Activated CD4-positive, alpha-beta memory T cell treated with anti-CD3 and anti-CD28 coated beads for 36 hours (primary cell): ENCODE measurements around the gene KRTAP13-3. TPM values are rescaled to one million over a fixed set of nuclear protein-coding genes. Genes with fewer than 3 reads are reported as not detected.

Experiments used
- CTCF ChIA-PET: fragments of 350-600 bp; sonication (Branson Sonifier 250); formaldehyde crosslinking; loops from one replicate; lab custom pipeline; 2021; ENCODE audit warnings: antibody characterized with exemption, inconsistent platforms; lab: Charles Lee
- POLR2A ChIA-PET: fragments of 350-600 bp; sonication (Branson Sonifier 250); formaldehyde crosslinking; loops from one replicate; lab custom pipeline; 2021; ENCODE audit warnings: antibody characterized with exemption; lab: Charles Lee
- DNase-seq: peaks from one replicate; pipeline ENCODE4 v3.0.0-alpha.2; 2020
- H3K27ac Mint-ChIP-seq: one replicate; pipeline ENCODE4 v1.8.0; 2021; ENCODE audit warnings: mixed read lengths
- H3K27me3 Mint-ChIP-seq: one replicate; pipeline ENCODE4 v1.8.0; 2021; ENCODE audit warnings: mixed read lengths
- H3K36me3 Mint-ChIP-seq: one replicate; pipeline ENCODE4 v1.8.0; 2021; ENCODE audit warnings: mixed read lengths
- H3K4me1 Mint-ChIP-seq: one replicate; pipeline ENCODE4 v1.8.0; 2021; ENCODE audit warnings: low read depth, mixed read lengths
- H3K4me3 Mint-ChIP-seq: one replicate; pipeline ENCODE4 v1.8.0; 2021; ENCODE audit warnings: mild to moderate bottlenecking, mixed read lengths
- H3K9me3 Mint-ChIP-seq: one replicate; pipeline ENCODE4 v1.8.0; 2021; ENCODE audit warnings: mixed read lengths
- intact Hi-C: fragments of 100-400 bp; cut with micrococcal nuclease; formaldehyde crosslinking; loops from one replicate; pipeline ENCODE4 v1.15.1; 2023
- total RNA-seq, 2 experiments: library from RNA; stranded (reverse); gene quantifications; one replicate each; pipeline ENCODE4 v1.2.3, GENCODE V29; 2021

Gene KRTAP13-3, protein sequence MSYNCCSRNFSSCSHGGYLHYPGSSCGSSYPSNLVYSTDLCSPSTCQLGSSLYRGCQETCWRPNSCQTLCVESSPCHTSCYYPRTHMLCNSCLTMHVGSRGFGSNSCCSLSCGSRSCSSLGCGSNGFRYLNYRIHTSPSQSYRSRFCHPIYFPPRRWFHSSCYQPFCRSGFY
- not detected for total RNA-seq

DNA sequence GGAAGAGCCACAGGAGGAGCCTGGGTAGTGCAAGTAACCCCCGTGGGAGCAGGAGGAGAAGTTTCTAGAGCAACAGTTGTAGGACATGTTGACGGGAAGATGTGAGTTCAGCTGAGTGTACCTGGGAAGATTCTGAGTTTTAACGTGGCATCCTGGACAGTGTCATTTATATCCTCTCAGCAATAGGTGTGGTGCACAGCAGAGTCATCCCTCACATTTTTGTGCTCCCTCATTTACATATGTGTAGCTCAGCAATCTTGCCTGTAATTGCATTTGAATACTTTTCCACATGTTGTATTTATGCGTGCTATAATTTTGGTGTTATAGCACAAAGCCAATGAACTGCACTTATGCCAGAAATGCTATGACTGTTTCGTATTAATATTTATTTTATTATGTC lies at the start of gene KRTAP13-3:
KRTAP13-3 (minus strand) TSS at position 101 of the 400 bp plus-strand sequence; CDS start at position 87, 14 bp downstream.
- Mint-ChIP-seq H3K9me3 (no peaks in the 10 kb centered on the region), H3K27me3 (no peaks in the 10 kb centered on the region), H3K4me3 (no peak within 1 kb of the TSS), H3K27ac (no peak within 1 kb of the TSS), H3K4me1 (no peaks in the 10 kb centered on the region), H3K36me3 (no peaks in the 10 kb centered on the region)
- intact Hi-C loops: no loop called here
- ChIA-PET CTCF (interaction anchor here (1.0 kb wide), 1 partner anchor 8 kb away, joined by 4 read pairs; no protein-coding TSS in a partner anchor), POLR2A (no interaction called here)
- DNase-seq: no peak

DNA sequence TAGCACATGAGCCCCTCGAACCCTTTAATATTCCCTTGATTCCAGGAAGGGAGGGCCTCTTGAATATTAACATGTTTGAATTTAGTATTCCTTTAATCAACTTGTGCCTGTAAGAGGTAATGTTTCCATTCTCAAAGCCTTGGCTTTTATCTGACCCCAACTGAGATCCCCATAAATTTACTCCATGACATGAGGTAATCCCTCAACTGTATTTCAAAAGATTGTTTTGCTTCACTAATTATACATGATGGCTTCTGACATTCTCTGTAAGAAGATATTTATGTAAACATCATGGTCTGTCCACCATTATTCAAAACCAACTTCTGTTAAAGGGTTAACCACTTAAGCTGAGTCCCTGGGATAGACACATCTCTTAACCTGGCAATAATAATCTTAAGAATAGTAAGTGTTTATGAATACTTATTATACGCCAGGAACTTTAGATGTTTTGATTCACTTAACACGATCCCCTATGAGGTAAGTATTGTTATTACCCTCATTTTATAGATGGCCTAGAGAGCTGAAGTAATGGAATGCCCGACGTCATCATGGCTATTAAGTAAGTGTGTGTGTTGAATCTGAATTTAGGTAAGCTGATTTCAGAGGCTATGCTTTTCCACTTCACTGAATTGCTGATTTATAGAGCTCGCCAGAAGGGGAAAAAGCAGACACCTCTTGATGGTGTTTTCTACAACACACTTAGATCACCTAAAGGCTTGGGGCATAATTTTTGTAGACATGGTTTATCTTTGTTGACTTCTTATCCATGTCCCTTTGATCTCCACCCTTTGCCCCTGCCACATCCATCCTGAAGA lies 43.4 kb upstream of the KRTAP13-3 start:
- Mint-ChIP-seq H3K9me3 (no peaks in the 10 kb centered on the region), H3K27ac (no peak overlapping the region), H3K4me3 (no peak overlapping the region), H3K36me3 (no peaks in the 10 kb centered on the region), H3K4me1 (no peaks in the 10 kb centered on the region), H3K27me3 (peaks cover 1% of the 10 kb centered on the region)
- no peak for DNase-seq
- intact Hi-C loops: no loop called here
- POLR2A ChIA-PET: no interaction called here
- CTCF ChIA-PET: no interaction called here

DNA sequence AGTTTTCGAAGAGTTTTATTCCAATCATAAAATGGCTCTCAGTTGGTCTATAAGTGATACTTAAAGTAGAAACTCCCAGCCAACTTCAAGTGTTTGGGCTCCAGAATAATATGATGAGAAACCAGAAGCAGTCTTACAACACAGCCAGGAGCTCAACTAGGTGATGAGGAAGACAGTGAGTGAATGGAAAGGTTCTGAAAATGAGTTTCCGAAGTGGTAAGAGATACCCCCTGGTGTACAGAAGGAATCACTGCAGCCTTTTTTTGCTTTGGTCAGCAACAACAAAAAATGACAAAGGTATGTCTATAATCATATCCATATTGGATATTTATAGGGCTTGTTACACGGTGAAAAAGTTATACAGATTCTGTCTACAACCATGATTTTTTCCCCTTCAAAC lies 38.0 kb upstream of the KRTAP13-3 start:
- ChIA-PET CTCF (no interaction called here), POLR2A (no interaction called here)
- peaks cover 2% of the 10 kb centered on the region for H3K9me3 Mint-ChIP-seq
- no peak overlapping the region for H3K4me3 Mint-ChIP-seq
- H3K36me3 Mint-ChIP-seq: no peaks in the 10 kb centered on the region
- intact Hi-C loops: no loop called here
- no peak for DNase-seq
- H3K27me3 Mint-ChIP-seq: no peaks in the 10 kb centered on the region
- no peak overlapping the region for H3K27ac Mint-ChIP-seq
- H3K4me1 Mint-ChIP-seq: no peaks in the 10 kb centered on the region

DNA sequence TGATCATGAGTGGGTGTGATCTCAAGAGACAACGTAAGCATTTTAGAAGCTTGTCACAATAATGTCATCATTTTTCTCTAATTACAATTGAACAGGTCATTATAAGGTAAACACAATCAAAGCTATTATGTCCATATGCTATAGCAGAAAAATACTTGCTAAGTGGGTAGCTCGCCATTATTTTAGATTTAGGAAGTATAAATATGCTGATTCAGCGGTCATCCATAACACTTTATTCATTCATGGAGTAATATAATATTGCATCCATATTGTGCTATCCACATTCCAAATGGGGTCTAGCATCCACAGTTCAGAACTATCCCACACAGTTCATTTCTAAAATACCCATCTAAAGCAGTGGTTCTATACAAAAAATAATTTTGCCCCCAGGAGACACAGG lies 22.8 kb upstream of the KRTAP13-3 start:
- no peak for DNase-seq
- Mint-ChIP-seq H3K9me3 (no peaks in the 10 kb centered on the region), H3K36me3 (no peaks in the 10 kb centered on the region), H3K4me3 (no peak overlapping the region), H3K27me3 (peaks cover 2% of the 10 kb centered on the region), H3K4me1 (no peaks in the 10 kb centered on the region), H3K27ac (no peak overlapping the region)
- ChIA-PET POLR2A (no interaction called here), CTCF (interaction anchor here (1.6 kb wide), 1 partner anchor 15 kb away, joined by 4 read pairs; no protein-coding TSS in a partner anchor)
- intact Hi-C loops: no loop called here

- Mint-ChIP-seq H3K27ac (no peak overlapping the region), H3K4me1 (no peaks in the 10 kb centered on the region), H3K9me3 (no peaks in the 10 kb centered on the region), H3K27me3 (peaks cover 2% of the 10 kb centered on the region), H3K36me3 (no peaks in the 10 kb centered on the region), H3K4me3 (no peak overlapping the region)
- intact Hi-C loops: no loop called here
- POLR2A ChIA-PET: no interaction called here
- DNase-seq: no peak
- CTCF ChIA-PET: no interaction called here
Measured at GRCh38 chr21:30447056-30447455, 21.3 kb upstream of the KRTAP13-3 start.

GRCh38 chr21:30444204-30444603 lies 18.5 kb upstream of the KRTAP13-3 start:
- Mint-ChIP-seq H3K27me3 (peaks cover 2% of the 10 kb centered on the region), H3K9me3 (no peaks in the 10 kb centered on the region), H3K4me3 (no peak overlapping the region), H3K4me1 (no peaks in the 10 kb centered on the region), H3K27ac (no peak overlapping the region), H3K36me3 (no peaks in the 10 kb centered on the region)
- ChIA-PET POLR2A (no interaction called here), CTCF (no interaction called here)
- DNase-seq: no peak
- intact Hi-C loops: no loop called here

DNA sequence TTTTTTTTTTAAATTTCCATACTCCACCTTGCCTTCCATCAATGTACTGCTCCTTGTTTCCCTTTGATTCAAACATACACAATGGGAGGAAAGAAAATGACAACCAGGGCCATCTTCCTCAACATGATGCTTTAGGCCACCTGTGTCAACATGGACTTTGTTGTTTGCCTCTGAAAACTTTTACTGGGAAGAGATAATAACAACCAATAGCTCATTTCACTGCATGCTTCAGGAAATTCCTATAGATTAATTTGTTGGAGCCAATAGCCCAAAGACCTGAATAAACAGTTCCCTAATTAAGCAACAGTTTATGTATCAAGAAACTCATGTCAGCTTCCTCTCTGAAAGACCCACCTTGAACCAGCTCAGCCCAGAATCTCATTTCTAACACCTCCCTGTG lies 17.5 kb upstream of the KRTAP13-3 start:
- ChIA-PET CTCF (no interaction called here), POLR2A (no interaction called here)
- intact Hi-C loops: no loop called here
- H3K27ac Mint-ChIP-seq: no peak overlapping the region
- H3K36me3 Mint-ChIP-seq: no peaks in the 10 kb centered on the region
- no peak for DNase-seq
- H3K27me3 Mint-ChIP-seq: peaks cover 2% of the 10 kb centered on the region
- H3K4me1 Mint-ChIP-seq: no peaks in the 10 kb centered on the region
- H3K9me3 Mint-ChIP-seq: no peaks in the 10 kb centered on the region
- no peak overlapping the region for H3K4me3 Mint-ChIP-seq

DNA sequence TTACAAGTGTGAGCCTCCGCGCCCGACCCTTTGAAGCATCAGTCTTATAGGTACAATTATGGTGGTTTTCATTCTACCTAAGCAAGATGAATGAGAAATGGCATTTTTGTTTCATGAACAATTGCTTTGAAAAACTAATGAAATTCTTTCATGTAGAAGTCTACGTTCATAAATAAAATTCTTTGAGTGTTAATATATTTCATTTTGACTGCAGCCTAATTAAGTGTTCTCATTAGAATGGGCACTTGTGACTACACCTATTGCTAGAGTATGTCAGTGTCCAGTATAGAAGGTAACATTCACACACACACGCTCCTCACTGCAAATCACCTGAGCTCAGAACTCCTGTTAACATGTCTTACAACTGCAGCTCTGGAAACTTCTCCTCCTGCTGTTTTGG lies 14.2 kb upstream of the KRTAP13-3 start, which contains the start of gene KRTAP15-1:
KRTAP15-1 (plus strand) TSS at position 301 of the 400 bp plus-strand sequence; CDS start at position 354, 53 bp downstream.
- Mint-ChIP-seq H3K4me1 (no peaks in the 10 kb centered on the region), H3K27me3 (no peaks in the 10 kb centered on the region), H3K36me3 (no peaks in the 10 kb centered on the region), H3K9me3 (no peaks in the 10 kb centered on the region), H3K4me3 (no peak within 1 kb of the TSS), H3K27ac (no peak within 1 kb of the TSS)
- intact Hi-C loops: no loop called here
- no peak for DNase-seq
- ChIA-PET CTCF (no interaction called here), POLR2A (no interaction called here)

DNA sequence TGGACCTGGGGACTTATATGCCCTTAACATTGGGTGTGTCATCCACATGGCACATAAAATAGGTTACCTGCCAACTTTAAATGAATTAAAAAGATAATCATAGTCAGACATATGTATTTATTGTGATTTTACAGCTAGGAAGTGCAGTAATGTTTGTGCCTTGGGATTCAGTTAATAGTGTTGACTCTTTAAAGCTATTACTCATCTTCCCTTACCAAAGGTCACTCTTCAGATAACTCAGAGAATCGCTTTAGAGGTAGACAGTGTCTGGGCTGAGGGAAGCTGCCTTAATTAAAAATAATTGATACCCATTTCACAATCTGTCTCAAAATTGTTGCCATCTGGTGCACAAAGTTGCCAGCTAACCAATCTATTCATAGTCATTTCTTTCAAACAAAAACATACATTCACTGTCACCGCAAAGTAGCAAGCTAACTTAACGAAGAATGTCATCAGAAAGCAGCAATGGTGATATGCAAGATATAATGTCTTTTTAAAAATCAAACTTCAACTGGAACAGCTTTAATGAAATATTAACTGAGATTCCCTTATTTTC lies 11.4 kb upstream of the KRTAP13-3 start:
- Mint-ChIP-seq H3K4me3 (no peak overlapping the region), H3K9me3 (no peaks in the 10 kb centered on the region), H3K27me3 (peaks cover 1% of the 10 kb centered on the region), H3K4me1 (no peaks in the 10 kb centered on the region), H3K27ac (no peak overlapping the region), H3K36me3 (no peaks in the 10 kb centered on the region)
- intact Hi-C loops: no loop called here
- ChIA-PET CTCF (no interaction called here), POLR2A (no interaction called here)
- DNase-seq: no peak

DNA sequence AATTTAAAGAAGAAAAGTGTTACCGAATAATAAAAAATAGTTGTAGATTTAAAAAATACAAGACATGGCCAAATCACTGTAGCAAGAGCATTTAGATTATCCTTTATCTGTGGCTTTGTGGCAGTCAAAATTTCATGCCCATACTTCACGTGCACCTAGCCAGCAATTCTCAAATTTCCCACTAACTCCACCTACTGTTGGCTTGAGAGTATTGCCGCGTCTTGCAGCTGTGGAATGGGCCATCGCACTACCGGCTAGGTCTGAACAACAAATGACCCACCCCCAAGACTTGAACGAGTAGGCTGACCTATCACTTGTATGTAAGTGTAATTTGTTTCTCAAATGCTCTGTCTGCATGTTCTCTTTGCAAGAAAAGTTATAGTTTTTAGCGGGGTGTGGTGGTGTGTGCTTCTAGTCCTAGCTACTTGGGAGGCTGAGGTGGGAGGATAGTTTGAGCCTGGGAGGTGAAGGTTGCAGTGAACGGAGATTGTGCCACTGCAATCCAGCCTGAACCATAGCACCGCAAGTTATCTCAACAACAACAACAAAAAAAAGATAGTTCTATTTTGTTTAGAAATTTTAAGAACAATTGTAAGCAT lies 8.4 kb upstream of the KRTAP13-3 start:
- Mint-ChIP-seq H3K4me1 (no peaks in the 10 kb centered on the region), H3K27me3 (peaks cover 1% of the 10 kb centered on the region)
- peak; percentile 29 for DNase-seq

GRCh38 chr21:30430170-30430655 lies 4.5 kb upstream of the KRTAP13-3 start, which contains the start of gene KRTAP13-4:
KRTAP13-4 (plus strand) TSS chr21:30430220; CDS start chr21:30430276, 56 bp downstream.
- H3K36me3 Mint-ChIP-seq: no peaks in the 10 kb centered on the region
- intact Hi-C loops: no loop called here
- no peaks in the 10 kb centered on the region for H3K9me3 Mint-ChIP-seq
- no peak within 1 kb of the TSS for H3K27ac Mint-ChIP-seq
- no peak for DNase-seq
- ChIA-PET POLR2A (no interaction called here), CTCF (no interaction called here)
- no peak within 1 kb of the TSS for H3K4me3 Mint-ChIP-seq
- H3K4me1 Mint-ChIP-seq: no peaks in the 10 kb centered on the region
- H3K27me3 Mint-ChIP-seq: peaks cover 1% of the 10 kb centered on the region

More for the DNA sequence above, 8.4 kb upstream of the KRTAP13-3 start:
- ChIA-PET POLR2A (no interaction called here), CTCF (interaction anchor here (0.6 to 1.8 kb wide), 5 partner anchors 8 to 93 kb away, joined by 3 to 6 read pairs (median 4); partner anchors contain the start of gene KRTAP13-3)
- H3K9me3 Mint-ChIP-seq: no peaks in the 10 kb centered on the region
- no peak overlapping the region for H3K27ac Mint-ChIP-seq
- H3K4me3 Mint-ChIP-seq: no peak overlapping the region
- H3K36me3 Mint-ChIP-seq: no peaks in the 10 kb centered on the region
- intact Hi-C loops: no loop called here

DNA sequence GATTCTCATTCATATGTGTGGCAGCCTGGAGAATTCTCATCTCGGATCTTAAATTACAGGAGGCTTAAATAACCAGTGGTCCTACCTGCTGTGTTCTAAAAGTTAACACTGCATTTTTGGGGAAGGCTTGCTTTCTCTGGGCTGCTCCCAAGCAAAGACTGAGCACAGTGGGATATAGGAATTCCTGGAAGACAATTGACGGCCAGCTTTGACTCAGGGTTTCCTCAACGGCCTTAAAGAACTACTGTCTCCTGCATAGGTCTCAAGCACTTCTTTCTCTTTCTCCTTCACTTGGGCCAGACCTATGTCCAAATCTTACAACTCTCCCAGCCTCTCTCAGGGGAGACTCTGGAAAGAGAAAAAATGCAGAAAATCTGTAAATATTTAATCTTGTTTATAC lies 1.0 kb upstream of the KRTAP13-3 start:
- no peak for DNase-seq
- Mint-ChIP-seq H3K27ac (no peak overlapping the region), H3K27me3 (no peaks in the 10 kb centered on the region), H3K9me3 (no peaks in the 10 kb centered on the region), H3K4me3 (no peak overlapping the region), H3K36me3 (no peaks in the 10 kb centered on the region), H3K4me1 (no peaks in the 10 kb centered on the region)
- intact Hi-C loops: no loop called here
- ChIA-PET POLR2A (no interaction called here), CTCF (no interaction called here)
